NCI-H69 (cell line): ENCODE measurements around the gene SLC16A12.
A peak's percentile ranks its signal among the peaks of the same experiment; 100 is the strongest.

ENCODE experiments used
- DNase-seq: peaks from one replicate; lab custom pipeline; 2025; lab: John Stamatoyannopoulos, UW

SLC16A12 gene

DNA sequence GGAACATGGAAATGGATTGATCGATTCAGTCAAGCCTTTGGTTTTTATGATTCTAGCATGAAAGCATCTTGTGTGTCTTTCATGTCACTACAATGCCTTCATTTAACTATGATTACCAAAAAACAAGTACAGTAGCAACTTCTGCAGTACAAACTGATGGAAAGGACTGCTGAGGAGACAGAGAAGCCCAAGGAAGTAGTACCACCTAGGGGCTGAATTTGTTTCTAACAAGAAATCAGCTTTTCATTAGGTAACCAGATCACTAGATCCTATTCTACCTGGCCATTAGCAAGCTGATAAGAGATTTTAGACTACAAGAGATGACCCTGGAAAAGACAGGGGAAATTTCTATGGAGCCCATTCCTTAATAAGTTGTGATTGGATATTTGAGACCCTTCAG, 146.1 kb downstream of the SLC16A12 start:
- peak; percentile 2 for DNase-seq

- DNase-seq = no peak
Measured at GRCh38 chr10:89388806-89389205, 146.6 kb downstream of the SLC16A12 start.

- DNase-seq = no peak
Measured at GRCh38 chr10:89384474-89385340, 150.7 kb downstream of the SLC16A12 start.

GRCh38 chr10:89382757-89383156, 152.6 kb downstream of the SLC16A12 start:
- DNase-seq = no peak
